ENCODE data around the gene PLEKHA4.
"Not testable (repeated sequence)": the region's sequence is repeated elsewhere in the genome, so short reads cannot be mapped to it uniquely, and the experiment has no call there.

Gene PLEKHA4

GRCh38 chr19:48879025-48879637 is 10.7 kb upstream of the PLEKHA4 start:
- Histone ChIP-seq H3K9ac (ENCODE audit: insufficient read length) (no peak overlapping the region), H3K27ac (no peak overlapping the region; the same call in 1 of the 2 replicates), H3K36me3 (ENCODE audit: insufficient read depth, low read length) (peaks cover 20% of the 10 kb centered on the region; the same call in 1 of the 2 replicates), H3K4me3 (no peak overlapping the region), H3K9me3 (ENCODE audit: low read depth, low read length) (no peaks in the 10 kb centered on the region)
- DNase-seq (ENCODE audit: low read depth, low spot score) = no peak
- TF ChIP-seq FOXP2 (optimal IDR thresholded peaks at IDR 0.05; ENCODE audit: control extremely low read depth, extremely low read length, insufficient read depth) (no peak), EZH2 (IDR thresholded peaks at IDR 0.05) (no peak), POLR2AphosphoS5 (IDR thresholded peaks at IDR 0.05; ENCODE audit: borderline replicate concordance, low read depth, low read length) (no peak)

- H3K9me3 ChIP-seq (ENCODE audit: low read depth, low read length) = no peaks in the 10 kb centered on the region
- no peak for DNase-seq (ENCODE audit: low read depth, low spot score)
- peak overlapping the region; percentile 26; the same call in 1 of the 2 replicates for H3K27ac ChIP-seq
- H3K4me3 ChIP-seq = no peak overlapping the region
- TF ChIP-seq EZH2 (IDR thresholded peaks at IDR 0.05) = no peak
- TF ChIP-seq POLR2AphosphoS5 (IDR thresholded peaks at IDR 0.05; ENCODE audit: borderline replicate concordance, low read depth, low read length) = no peak
- no peak for TF ChIP-seq FOXP2 (optimal IDR thresholded peaks at IDR 0.05; ENCODE audit: control extremely low read depth, extremely low read length, insufficient read depth)
- no peak overlapping the region for H3K9ac ChIP-seq (ENCODE audit: insufficient read length)
- peaks cover 27% of the 10 kb centered on the region for H3K36me3 ChIP-seq (ENCODE audit: insufficient read depth, low read length)
Observed at GRCh38 chr19:48878196-48879024, 10.0 kb upstream of the PLEKHA4 start.

GRCh38 chr19:48877855-48878195 is 9.4 kb upstream of the PLEKHA4 start:
- TF ChIP-seq POLR2AphosphoS5 (IDR thresholded peaks at IDR 0.05; ENCODE audit: borderline replicate concordance, low read depth, low read length) (no peak), EZH2 (IDR thresholded peaks at IDR 0.05) (no peak), FOXP2 (optimal IDR thresholded peaks at IDR 0.05; ENCODE audit: control extremely low read depth, extremely low read length, insufficient read depth) (no peak)
- no peaks in the 10 kb centered on the region for H3K9me3 ChIP-seq (ENCODE audit: low read depth, low read length)
- no peak overlapping the region for H3K9ac ChIP-seq (ENCODE audit: insufficient read length)
- peaks cover 30% of the 10 kb centered on the region for H3K36me3 ChIP-seq (ENCODE audit: insufficient read depth, low read length)
- DNase-seq (ENCODE audit: low read depth, low spot score) = no peak
- no peak overlapping the region for H3K4me3 ChIP-seq
- 0 out of 2 replicates have a peak overlapping the region, but pooled peaks have one; percentile 26 for H3K27ac ChIP-seq

- H3K4me3 ChIP-seq; DNase-seq (ENCODE audit: low read depth, low spot score); H3K9me3 ChIP-seq (ENCODE audit: low read depth, low read length): not testable (repeated sequence)
- Histone ChIP-seq H3K9ac (ENCODE audit: insufficient read length) (peak overlapping the region; percentile 57), H3K27ac (peak overlapping the region; percentile 96), H3K36me3 (ENCODE audit: insufficient read depth, low read length) (peaks cover 30% of the 10 kb centered on the region)
Observed at GRCh38 chr19:48876043-48876981, 7.9 kb upstream of the PLEKHA4 start.

- Histone ChIP-seq H3K36me3 (ENCODE audit: insufficient read depth, low read length) (peaks cover 30% of the 10 kb centered on the region), H3K9ac (ENCODE audit: insufficient read length) (peak overlapping the region; percentile 72), H3K4me3 (peak overlapping the region; percentile 90), H3K27ac (peak overlapping the region; percentile 96), H3K9me3 (ENCODE audit: low read depth, low read length) (no peaks in the 10 kb centered on the region)
- TF ChIP-seq FOXP2 (optimal IDR thresholded peaks at IDR 0.05; ENCODE audit: control extremely low read depth, extremely low read length, insufficient read depth) = no peak
- no peak for TF ChIP-seq POLR2AphosphoS5 (IDR thresholded peaks at IDR 0.05; ENCODE audit: borderline replicate concordance, low read depth, low read length)
- no peak for TF ChIP-seq EZH2 (IDR thresholded peaks at IDR 0.05)
- no peak for DNase-seq (ENCODE audit: low read depth, low spot score)
Observed at GRCh38 chr19:48874303-48875135, 6.1 kb upstream of the PLEKHA4 start.

GRCh38 chr19:48873476-48874302 is 5.3 kb upstream of the PLEKHA4 start:
- DNase-seq (ENCODE audit: low read depth, low spot score) = no peak
- H3K9ac ChIP-seq (ENCODE audit: insufficient read length) = peak overlapping the region; percentile 98
- peaks cover 30% of the 10 kb centered on the region for H3K36me3 ChIP-seq (ENCODE audit: insufficient read depth, low read length)
- no peaks in the 10 kb centered on the region for H3K9me3 ChIP-seq (ENCODE audit: low read depth, low read length)
- H3K27ac ChIP-seq = peak overlapping the region; percentile 96
- no peak for TF ChIP-seq FOXP2 (optimal IDR thresholded peaks at IDR 0.05; ENCODE audit: control extremely low read depth, extremely low read length, insufficient read depth)
- H3K4me3 ChIP-seq = peak overlapping the region; percentile 90

GRCh38 chr19:48872884-48873475 is 4.6 kb upstream of the PLEKHA4 start:
- H3K9me3 ChIP-seq (ENCODE audit: low read depth, low read length) = no peaks in the 10 kb centered on the region
- peak overlapping the region; percentile 90 for H3K4me3 ChIP-seq
- DNase-seq (ENCODE audit: low read depth, low spot score) = peak; percentile 73
- H3K9ac ChIP-seq (ENCODE audit: insufficient read length) = peak overlapping the region; percentile 98
- peak overlapping the region; percentile 96 for H3K27ac ChIP-seq
- no peak for TF ChIP-seq EZH2 (IDR thresholded peaks at IDR 0.05)
- no peak for TF ChIP-seq FOXP2 (optimal IDR thresholded peaks at IDR 0.05; ENCODE audit: control extremely low read depth, extremely low read length, insufficient read depth)
- TF ChIP-seq POLR2AphosphoS5 (IDR thresholded peaks at IDR 0.05; ENCODE audit: borderline replicate concordance, low read depth, low read length) = no peak
- H3K36me3 ChIP-seq (ENCODE audit: insufficient read depth, low read length) = peaks cover 30% of the 10 kb centered on the region
